Suprapubic skin (tissue), 4 donors: ENCODE measurements around the gene RNASE2.

Source experiments
- EP300 ChIP-seq: sonication (generic); formaldehyde crosslinking; IDR thresholded peaks from one replicate; pipeline ENCODE4 v1.6.1; 2017; ENCODE audit warnings: antibody characterized with exemption
- POLR2AphosphoS5 ChIP-seq, 3 donors: sonication (generic); formaldehyde crosslinking; IDR thresholded peaks; one replicate each; pipeline ENCODE4 v1.6.1; 2017; ENCODE audit warnings: antibody characterized with exemption in 3 of 3
- TF ChIP-seq, protein P1 (sequence below), 2 donors: fragments of 200-600 bp in 1 of 2; fragments of 450-650 bp in 1 of 2; sonication (generic) in 1 of 2; IDR thresholded peaks; one replicate each; pipeline ENCODE4 v1.5.1; 2016 to 2019; ENCODE audit warnings: antibody characterized with exemption in 2 of 2, mild to moderate bottlenecking in 1 of 2, moderate library complexity in 1 of 2

DNA sequence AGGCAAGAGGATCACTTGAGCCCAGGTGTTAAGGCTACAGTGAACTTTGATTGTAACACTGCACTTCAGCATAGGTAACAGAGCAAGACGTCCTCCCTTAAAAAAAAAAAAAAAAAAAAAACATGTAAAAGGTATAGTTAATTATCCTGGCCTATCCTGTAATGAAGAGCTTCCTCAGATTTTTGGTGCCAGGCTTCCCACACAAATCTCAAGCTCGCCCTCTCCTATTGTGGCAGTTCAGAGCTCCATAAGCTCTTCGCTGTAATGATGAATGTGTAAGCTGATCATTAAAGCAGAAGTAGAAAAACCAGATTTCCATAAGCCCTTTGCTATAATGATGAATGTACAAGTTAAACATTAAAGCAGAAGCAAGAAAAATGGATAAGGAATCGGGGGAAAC, 41.8 kb downstream of the RNASE2 start:
- TF ChIP-seq, protein P1, sequence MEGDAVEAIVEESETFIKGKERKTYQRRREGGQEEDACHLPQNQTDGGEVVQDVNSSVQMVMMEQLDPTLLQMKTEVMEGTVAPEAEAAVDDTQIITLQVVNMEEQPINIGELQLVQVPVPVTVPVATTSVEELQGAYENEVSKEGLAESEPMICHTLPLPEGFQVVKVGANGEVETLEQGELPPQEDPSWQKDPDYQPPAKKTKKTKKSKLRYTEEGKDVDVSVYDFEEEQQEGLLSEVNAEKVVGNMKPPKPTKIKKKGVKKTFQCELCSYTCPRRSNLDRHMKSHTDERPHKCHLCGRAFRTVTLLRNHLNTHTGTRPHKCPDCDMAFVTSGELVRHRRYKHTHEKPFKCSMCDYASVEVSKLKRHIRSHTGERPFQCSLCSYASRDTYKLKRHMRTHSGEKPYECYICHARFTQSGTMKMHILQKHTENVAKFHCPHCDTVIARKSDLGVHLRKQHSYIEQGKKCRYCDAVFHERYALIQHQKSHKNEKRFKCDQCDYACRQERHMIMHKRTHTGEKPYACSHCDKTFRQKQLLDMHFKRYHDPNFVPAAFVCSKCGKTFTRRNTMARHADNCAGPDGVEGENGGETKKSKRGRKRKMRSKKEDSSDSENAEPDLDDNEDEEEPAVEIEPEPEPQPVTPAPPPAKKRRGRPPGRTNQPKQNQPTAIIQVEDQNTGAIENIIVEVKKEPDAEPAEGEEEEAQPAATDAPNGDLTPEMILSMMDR (IDR thresholded peaks at IDR 0.05) = no peak
- TF ChIP-seq POLR2AphosphoS5 (IDR thresholded peaks at IDR 0.05) (no peak), EP300 (no peak)
